ENCODE data around the gene RPL21.

The RPL21 gene

DNA sequence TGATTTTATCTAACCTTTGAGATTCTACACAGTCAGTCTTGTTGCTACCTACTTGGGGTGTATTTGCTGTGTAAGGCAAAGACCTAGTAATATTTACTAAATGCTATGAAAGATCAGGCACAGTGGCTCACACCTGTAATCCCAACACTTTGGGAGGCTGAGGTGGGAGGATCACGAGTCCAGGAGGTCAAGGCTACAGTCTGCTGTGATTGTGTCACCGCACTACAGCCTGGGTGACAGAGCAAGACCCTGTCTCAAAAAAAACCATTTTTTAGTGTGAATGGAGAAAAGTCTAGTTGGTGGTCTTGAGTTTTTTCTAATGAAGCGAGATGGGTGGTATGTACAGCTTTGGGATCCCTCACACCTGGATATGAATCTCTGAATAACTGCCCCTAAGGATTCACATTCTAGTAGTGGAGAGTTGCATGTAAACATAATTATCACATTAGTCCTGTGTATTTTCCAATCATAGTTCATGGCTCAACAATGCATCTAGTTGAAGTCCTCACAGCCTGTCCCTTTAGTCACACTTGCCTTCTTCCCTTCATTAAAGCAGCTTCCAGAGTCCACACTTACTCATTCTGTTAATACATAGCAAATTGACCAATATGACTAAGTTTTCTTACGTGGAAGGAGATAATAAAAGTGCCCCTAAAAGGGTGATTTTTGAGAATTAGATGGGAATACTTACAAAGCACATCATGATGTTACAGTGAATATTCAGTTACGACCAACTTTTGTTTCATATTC lies 7.5 kb downstream of the RPL21 start:
- no peak for DNase-seq (ENCODE audit: low spot score)

DNA sequence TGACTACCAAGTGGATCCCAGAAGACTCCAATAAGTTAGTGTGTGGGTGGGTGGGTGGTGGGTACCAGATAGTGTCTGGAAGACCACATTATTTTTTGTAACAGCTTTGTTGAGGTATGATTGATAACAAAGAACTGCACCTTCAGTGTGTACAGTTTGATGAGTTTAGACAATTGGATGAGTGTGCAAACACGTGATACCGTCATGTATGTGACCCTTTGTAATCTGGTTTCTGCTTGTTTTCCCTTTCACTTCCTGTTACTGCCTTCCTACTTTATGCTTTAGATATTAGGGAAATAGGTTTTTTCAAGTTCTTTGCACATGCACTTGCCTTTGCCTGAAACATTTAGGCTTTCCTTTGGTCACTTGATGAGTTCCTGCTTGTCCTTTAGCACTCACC lies 8.5 kb downstream of the RPL21 start:
- no peak for DNase-seq (ENCODE audit: low spot score)

DNA sequence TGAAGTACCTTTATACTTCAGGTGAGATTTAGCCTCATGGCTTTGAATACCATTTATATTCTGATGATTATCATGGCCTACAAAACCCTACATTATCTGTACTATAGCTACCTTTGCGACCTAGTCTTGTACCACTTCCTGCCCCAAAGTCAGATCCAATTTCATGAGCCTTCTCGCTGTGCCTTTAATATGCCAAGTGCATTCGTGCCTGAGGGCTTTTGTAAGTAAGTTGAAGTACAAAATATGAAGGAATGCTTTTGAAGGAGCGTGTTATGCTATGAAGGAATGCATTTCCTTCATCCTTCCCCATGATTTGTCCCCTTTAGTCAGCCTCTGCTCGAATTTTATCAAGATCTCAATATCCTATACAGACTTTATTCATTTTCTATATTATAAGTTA lies 10.0 kb downstream of the RPL21 start:
- no peak for DNase-seq (ENCODE audit: low spot score)

DNA sequence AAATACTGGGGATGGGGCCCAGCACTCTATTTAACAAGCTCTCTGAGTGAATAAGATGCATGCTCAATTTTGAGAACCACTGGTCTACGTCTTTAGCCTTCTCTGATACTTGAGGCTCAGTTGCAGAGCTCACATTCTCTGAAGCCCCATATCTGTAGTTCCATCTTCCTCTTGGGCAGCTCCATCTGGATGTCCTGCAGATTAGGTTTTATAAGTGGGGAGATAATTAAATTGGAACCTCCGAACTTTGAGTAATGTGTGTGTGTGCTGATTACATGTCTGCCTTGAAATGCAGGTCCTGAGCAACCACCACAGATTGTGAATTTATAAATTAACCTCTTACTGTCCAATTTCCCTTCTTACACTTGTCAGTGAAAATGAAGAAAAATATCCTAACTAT lies 12.1 kb downstream of the RPL21 start:
- DNase-seq (ENCODE audit: low spot score), result no peak

DNA sequence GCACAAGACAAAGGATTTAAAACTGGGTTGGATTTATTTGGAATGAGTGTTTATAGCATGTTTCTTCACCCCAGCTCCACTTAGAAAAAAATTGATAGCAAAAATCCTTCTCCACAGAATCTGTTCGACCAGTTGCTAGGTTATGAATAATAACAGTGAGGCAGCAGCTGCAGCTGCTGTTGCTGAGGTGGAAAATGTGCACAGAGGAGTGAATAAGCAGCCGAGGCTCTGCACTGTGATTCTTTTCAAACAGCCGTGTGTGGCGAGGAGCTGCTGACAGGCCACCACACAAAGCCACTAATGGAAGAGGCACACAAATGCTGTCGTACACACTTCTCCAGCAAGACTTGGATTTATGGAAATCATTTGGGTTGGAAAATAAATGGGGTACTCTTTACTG lies 12.8 kb downstream of the RPL21 start:
- no peak for DNase-seq (ENCODE audit: low spot score)

DNA sequence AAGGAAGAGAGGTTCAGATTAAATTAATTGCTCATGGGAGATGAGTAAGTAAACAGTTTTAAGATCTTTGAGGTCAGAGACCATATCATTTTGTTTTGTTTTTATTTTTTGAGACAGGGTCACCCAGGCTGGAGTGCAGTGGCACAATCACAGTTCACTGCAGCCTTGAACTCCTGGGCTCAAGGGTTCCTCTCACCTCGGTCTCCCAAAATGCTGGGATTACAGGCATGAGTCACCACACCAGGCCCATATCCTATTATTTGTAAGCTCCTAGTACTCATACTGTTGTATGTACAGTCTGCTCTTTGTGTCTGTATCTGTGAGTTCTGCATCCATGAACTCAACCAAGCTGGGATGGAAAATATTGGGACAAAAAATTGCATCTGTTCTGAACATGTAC lies 13.3 kb downstream of the RPL21 start:
- DNase-seq (ENCODE audit: low spot score), result no peak

DNA sequence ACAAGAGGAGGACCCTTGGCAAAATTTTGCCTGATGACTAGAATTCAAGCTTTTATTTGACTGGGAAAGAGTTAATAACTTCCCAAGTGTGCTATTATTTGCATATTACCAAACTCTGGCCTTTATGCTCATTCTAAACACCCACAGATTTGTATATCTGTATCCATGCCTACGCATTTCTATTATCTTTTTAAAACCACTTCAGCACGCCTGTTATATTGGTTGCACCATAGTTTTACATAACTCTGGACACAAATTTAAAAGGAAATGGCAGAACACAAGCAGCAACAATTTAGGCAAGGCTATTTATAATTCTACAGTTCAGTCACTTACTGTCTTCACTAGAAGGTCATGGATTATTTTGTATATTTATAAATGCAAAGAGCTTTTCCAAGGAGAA lies 15.6 kb downstream of the RPL21 start:
- DNase-seq (ENCODE audit: low spot score), result no peak

DNA sequence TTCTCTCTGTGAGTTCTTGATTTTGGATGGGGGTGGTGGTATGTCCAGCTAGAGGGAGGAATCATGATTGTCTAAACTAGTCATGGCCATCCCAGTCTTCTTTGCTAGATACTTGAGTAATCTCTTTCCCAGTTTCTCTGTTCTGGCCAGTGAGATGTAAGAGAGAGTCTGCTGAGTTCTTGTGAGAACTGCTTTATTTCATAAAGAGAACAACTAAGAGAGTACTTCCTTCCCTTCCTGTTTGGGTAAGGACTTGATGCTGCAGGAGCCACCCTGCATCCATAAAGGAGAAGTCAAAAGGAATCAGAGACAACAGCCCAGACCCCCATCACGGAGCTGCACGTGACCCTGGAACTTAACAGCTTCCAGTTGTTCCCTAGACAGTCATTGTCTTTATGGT lies 16.2 kb downstream of the RPL21 start:
- DNase-seq (ENCODE audit: low spot score), result no peak

DNA sequence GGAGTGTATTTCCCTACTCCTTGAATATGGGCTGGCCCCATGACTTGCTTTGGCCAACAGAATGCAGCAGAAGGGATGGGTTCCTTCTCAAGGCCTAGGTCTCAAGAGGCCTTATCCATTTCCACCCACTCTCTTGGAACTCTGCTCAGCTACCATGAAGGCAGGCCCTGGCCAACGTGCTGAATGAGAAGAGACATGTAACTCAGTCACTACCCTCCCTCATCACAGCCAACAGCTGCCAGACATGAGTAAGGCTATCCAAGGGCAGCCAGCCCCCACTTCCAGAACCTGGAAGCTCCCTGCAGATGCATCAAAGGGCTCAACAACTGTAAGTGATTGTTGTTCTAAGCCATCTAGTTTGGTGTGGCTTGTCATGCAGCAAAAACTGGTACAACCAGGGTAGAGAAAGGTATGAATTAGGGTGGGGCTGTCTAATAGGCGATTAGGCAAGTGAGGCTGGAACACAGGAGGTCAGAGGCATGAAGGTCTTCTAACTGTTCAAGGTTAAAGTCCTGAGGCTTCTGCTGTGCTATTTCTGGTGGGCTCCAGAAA lies 17.8 kb downstream of the RPL21 start:
- DNase-seq (ENCODE audit: low spot score), result no peak

DNA sequence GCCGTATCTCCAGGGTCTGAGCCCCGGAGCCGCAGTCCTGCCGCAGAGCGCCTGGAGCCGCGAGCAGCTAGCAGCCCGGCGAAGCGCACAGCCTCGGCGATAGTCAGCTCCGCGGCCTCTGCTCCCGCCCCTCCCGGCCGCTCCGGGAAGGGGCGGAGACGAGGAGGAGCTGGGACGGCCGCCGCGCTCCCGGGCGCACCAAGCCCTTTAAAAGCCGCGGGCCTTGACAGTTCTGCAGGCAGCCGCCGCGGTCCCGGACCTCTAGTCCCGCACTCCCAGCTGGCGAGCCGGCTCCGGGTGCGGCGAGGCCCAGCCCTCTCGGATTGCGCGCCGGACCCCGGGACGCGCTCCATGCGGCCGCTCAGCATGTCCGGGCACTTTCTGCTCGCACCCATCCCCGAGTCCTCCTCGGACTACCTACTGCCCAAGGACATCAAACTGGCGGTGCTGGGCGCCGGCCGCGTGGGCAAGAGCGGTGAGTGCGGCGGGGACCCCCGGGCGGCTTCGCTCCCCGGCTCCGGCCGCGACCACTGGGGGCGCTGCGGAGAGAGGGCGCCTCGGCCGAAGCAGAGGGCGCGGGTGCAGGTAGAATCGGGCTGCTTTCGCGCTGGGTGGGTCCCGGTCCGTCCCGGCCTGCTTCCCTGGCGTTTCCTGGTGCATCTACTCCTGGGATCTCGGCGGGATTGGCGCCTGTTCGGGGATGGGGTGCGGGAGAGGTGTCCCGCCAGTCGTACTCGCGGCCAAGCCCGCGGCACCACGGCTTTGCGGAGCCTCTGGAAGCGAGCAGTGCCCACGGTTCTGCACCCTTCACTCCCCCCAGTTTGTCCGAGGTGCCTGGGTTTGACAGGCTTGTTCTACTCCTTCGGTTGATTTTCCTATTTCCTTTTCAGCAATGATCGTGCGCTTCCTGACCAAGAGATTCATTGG lies 19.5 kb downstream of the RPL21 start, which contains the start of gene RASL11A:
RASL11A (plus strand) TSS at position 237 of the 927 bp plus-strand sequence; CDS start at position 352, 115 bp downstream.
- DNase-seq (ENCODE audit: low spot score), result peak; percentile 86

DNA sequence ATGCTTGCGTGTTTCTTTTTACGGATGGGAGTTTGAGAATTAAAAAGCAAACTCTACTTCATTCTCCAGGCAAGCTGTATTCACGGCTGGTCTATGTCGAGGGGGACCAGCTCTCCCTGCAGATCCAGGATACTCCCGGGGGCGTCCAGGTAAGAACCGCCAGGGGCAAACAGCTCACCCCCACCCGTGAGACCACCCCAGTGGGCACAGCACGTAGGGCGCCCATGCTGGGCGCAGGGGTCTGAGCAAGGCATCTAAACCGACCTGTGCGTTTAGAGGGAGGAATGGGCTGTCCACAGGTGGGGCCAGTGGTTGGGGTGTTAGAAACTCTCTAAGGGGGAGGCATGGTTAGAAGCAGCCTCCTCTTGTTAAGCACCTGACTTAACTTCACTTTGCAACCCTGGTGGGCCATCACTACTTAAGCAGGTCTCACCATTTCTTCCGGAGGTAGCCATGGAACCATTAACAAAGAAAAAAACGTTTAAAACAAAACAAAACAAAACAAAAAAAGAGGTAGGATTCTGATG lies 20.3 kb downstream of the RPL21 start:
- no peak for DNase-seq (ENCODE audit: low spot score)

DNA sequence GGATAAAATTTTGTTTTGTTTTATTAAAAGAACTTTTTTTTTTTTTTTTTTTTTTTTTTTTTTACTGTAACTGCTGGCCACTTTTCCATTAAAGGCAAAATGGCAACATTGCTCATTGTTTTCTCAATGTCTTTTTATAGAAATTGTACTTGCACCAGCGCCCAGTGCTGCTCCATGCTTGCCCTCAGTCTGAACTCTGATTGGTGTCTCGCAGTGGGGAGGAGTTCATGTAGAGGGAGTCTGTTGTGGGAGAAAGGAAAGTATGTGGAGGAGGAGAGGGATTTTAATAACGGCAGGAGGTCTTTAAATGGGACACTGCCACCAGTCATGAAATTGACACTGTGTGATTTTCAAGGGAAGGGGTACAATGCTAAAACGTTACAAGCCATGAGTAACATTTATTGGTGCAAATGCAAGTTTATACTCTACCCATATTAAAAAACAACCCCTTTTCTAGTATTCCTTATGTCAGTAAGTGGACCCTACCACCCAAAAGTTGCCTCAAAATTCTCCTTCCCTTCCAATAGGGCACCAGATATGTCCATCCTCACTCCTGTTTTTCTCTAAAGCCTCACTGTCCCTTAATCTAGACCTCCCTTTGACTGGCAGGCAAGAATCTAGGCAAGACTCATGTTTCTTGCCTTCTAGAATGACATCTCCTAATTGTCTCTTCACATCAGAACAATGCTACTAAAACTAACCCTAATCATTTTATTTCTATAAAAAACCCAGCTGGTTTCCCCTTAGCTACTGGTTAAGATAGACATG lies 22.5 kb downstream of the RPL21 start:
- DNase-seq (ENCODE audit: low spot score), result peak; percentile 89

DNA sequence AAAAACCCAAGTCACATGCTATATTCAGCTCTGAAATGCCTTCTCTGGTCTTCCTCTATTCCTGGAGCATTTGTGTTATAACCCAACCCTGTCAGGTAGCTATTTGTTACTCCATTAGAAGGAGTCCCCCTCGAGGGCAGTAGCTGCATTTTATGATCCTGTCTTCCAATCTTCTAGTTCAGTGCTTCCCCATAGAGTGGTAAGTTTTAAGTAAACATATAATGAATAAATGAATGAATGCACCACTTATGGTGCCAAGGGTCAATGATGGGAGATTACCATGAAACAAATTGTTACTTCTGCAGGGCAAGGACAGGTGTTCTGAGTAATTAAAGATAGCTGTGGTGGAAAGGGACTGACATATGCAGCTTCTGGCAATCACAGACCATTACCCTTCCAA lies 23.3 kb downstream of the RPL21 start:
- DNase-seq (ENCODE audit: low spot score), result no peak

DNA sequence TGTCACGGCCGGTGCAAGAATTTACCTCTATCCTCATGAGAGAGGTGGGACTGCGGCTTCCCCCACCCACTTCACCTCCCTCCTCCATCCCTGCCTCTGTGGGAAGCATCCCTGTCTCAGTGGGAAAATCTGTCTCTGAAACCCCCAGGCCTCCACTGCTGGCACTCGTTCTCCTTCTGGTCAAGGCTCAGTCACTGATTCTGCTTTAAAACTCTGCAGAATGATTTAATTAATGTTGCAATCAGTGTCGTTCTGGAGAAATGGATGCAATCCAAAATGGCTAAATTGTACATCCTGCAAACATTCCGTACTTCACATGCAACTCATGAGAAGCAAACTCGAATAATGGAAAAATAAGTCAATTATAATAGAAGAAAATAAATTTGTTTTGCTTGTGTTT lies 24.8 kb downstream of the RPL21 start:
- no peak for DNase-seq (ENCODE audit: low spot score)

DNA sequence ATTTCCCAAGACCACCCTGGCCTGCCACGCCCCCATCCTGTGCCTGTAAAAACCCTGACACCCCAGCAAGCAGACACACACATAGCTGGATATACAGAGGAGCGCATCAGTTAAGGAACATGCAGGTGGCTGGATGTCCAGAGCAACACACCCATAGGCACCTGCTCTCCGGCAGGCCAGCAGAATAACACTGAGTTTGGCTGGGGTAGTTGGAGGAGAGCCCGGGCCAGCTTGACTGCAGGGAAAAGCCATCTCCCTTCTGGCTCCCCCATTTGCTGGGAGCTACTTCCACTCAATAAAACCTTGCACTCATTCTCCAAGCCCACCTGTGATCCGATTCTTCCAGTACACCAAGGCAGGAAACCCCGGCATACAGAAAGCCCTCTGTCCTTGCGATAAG lies 28.1 kb downstream of the RPL21 start:
- DNase-seq (ENCODE audit: low spot score), result no peak

DNA sequence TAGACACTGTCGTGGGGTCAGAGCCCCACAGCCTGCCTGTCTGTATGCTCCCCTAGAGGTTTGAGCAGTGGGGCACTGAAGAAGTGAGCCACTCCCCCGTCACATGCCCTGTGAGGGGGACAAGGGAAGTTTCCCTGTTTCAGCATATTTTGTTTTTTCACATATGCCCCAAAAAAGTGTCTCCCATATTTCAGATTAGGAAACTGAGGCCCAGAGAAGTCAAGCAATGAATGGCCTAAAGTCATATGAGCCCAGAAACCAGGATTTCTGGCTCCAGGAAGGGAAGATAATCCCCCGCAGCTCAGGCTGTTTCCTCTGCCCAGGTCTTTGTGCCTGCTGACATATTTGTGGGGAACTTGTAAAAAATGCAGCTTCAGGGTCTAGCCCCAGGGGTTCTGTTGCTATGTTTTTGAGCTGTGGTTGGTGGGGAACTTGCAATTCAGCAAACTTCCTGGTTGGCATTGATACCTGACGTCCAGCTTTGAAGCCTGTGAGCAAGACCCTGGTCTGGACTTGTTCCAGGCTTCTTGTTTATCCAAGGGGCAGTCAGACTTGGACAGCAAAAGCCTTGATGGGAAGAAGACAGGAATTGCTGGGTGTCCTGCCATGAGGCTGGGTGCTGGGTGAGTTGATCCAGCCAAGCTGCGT lies 28.8 kb downstream of the RPL21 start:
- DNase-seq (ENCODE audit: low spot score), result no peak

DNA sequence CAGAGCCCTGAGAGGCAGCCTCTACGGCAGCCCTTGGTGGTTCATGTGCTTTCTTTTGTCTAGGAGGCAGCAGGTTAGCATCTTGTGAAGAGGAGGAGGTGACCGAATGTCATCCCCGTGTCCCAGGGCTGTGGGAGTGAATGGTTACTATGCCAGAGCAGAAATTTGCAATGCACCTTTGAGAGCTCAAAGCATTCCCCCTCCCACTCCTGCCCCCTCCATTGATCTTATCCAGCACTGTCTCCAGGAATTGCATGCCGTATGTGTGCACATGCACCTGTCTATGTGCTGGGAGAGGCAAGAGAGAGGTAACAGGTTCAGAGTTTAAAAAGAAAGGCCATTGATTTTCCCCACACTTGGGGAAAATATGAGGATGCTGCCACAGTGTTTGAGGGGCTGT lies 29.5 kb downstream of the RPL21 start:
- no peak for DNase-seq (ENCODE audit: low spot score)

DNA sequence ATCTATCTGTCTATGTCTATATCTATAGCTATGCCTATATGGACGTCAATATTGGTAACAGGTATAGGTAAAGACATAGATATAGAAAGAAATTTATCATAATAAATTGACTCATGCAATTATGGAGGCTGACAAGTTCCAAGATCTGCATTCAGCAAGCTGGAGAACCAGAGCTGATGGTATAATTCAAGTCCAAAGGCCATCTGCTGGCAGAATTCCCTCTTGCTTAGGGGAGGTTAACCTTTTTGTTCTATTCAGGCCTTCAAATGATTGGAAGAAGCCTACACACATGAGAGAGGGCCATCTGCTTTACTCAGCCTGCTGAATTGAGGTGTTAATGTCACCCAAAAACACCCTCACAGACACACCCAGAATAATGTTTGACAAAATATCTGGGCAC lies 30.1 kb downstream of the RPL21 start:
- DNase-seq (ENCODE audit: low spot score), result no peak

DNA sequence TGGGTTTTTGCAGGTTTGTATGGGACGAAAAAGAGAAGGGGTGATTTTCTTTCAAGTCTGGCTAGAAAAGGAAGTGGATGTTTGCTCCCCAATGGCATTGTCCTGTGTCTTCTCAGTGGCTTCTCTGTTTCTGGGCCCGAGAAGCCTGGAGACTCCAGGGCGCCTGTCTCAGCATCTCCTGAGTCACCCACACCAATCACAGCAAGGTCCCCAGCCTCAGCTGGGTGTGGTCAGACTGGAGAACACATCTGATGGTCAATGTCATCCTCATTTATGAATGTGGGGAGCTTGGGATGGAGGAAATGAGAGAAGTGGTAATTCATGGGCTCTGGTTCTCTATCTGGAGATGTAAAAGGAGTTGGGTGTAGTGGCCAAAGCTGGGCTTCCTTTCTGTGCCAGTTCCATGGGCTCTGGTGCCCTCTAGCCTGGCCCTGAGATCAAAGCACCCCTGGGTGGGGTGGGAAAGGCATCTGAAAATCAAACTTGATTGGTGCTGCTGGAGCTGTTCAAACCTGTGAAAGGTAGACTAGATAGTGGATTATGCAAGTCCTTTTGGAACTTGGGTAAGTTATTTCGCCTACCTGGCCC lies 32.6 kb downstream of the RPL21 start:
- no peak for DNase-seq (ENCODE audit: low spot score)

DNA sequence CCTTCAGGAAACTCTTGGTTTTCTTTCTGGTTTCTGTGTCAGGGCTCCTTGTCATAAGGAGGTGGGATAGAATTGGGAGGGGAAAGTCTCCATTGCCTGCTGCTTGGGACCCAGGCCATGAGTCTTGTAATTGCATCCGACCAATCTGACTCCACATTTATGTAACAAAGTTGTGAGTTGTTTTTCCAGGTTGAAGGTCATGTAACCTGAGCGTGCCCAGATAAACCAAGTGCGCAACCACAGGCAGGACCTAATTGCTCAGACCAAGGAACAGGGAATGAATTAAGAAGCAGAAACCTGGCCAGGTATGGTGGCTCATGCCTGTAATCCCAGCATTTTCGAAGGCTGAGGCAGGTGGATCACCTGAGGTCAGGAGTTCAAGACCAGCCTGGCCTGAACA lies 37.0 kb downstream of the RPL21 start:
- DNase-seq (ENCODE audit: low spot score), result no peak

DNA sequence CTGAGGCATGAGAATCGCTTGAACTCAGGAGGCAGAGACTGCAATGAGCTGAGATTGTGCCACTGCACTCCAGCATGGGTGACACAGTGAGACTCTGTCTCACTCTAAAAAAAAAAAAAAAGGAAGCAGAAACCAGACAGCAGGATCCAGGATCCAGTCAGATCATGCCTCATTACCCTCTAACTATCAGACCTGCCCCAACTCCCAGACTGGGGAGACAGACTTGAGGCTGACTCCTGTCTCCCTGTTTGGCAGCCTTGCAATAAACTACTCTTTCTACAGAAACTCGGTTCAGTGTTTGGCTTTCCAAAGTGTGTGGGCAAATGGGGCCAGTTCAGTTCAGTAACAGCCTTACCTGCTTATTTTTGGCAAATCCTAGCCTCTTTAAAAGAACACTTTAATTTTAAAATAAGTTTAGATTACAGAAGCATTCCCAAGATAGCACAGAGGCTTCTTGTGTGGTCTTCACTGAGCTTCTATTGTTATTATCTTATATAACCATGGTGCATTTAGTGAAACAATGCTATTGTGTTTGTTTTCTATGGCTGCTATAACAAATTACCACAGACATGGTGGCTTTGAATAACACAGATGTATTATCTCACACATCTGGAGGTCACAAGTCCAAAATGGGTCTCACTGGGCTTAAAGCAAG lies 37.8 kb downstream of the RPL21 start:
- no peak for DNase-seq (ENCODE audit: low spot score)

All from hepatic stellate cell (primary cell).